Heart right ventricle (tissue), 16 donors: ENCODE data around the gene DTNB. TPM values are rescaled to one million over a fixed set of nuclear protein-coding genes. Genes with fewer than 3 reads are reported as not detected.

ENCODE experiments used
- ATAC-seq, 8 donors: fragments of 200-7000 bp; cut with Tn5 transposase; one replicate each; pipeline ENCODE4 v1.9.1; 2020; ENCODE audit warnings: mild to moderate bottlenecking in 8 of 8, moderate library complexity in 8 of 8, moderate number of reproducible peaks in 1 of 8
- DNase-seq, 2 donors: peaks; one replicate each; pipeline ENCODE4 v3.0.0-alpha.2; 2020
- H3K27ac ChIP-seq, 10 donors: fragments of 200-600 bp; sonication (generic) in 2 of 10; one replicate each; pipeline versions ENCODE4 v1.5.0 to v1.8.0; 2020 to 2022; ENCODE audit warnings: mild to moderate bottlenecking in 3 of 10
- H3K27me3 ChIP-seq, 7 donors: fragments of 200-600 bp; one replicate each; pipeline ENCODE4 v1.8.0; 2021 to 2022; ENCODE audit warnings: mild to moderate bottlenecking in 2 of 7
- H3K36me3 ChIP-seq, 9 donors: fragments of 200-600 bp; sonication (generic) in 1 of 9; one replicate each; pipeline versions ENCODE4 v1.5.0 to v1.8.0; 2020 to 2022; ENCODE audit warnings: mild to moderate bottlenecking in 2 of 9
- H3K4me1 ChIP-seq, 9 donors: fragments of 200-600 bp; sonication (generic) in 1 of 9; one replicate each; pipeline versions ENCODE4 v1.5.0 to v1.8.0; 2020 to 2022; ENCODE audit warnings: mild to moderate bottlenecking in 4 of 9
- H3K4me3 ChIP-seq, 10 donors: fragments of 200-600 bp; sonication (generic) in 2 of 10; one replicate each; pipeline versions ENCODE4 v1.5.0 to v1.8.0; 2020 to 2022; ENCODE audit warnings: mild to moderate bottlenecking in 7 of 10, moderate library complexity in 2 of 10
- H3K9me3 ChIP-seq, 11 donors: fragments of 200-600 bp in 10 of 11; sonication (generic) in 2 of 11; one replicate each; pipeline versions ENCODE4 v1.5.0 to v1.8.0; 2013 to 2022; ENCODE audit warnings: mild to moderate bottlenecking in 2 of 11, control low read depth in 1 of 11, moderate library complexity in 1 of 11
- WGBS, 2 donors: extraction: QIAGEN DNeasy Blood & Tissue Kit; methylation state at CpG; one replicate each; pipeline ENCODE4 v1.1.7; 2013; ENCODE audit warnings: inconsistent platforms in 1 of 2; 5-methylcytosine and 5-hydroxymethylcytosine counted together
- intact Hi-C, 10 donors: fragments of 100-400 bp; cut with DNase I; formaldehyde crosslinking; loops; one replicate each; pipeline versions ENCODE4 v1.11.1 to v1.14.2; 2022
- polyA plus RNA-seq, 2 donors: library from polyadenylated mRNA; stranded (reverse); fragments of 200-250 nt; gene quantifications; one replicate each; pipeline ENCODE4 v1.2.3, GENCODE V29; 2013
- total RNA-seq, 10 donors: library from RNA; stranded (reverse); fragmentation: NEBNext Ultra II Directional in 3 of 10; extraction: Animal tissue kit (Norgen Biotek cat#: 25700) in 3 of 10; gene quantifications; one replicate each; pipeline versions ENCODE4 v1.2.1 to v1.2.4, GENCODE V29; 2021 to 2023
- TF ChIP-seq, protein P1 (sequence below), 9 donors: fragments of 200-600 bp; sonication (generic) in 2 of 9; IDR thresholded peaks; one replicate each; pipeline versions ENCODE4 v1.5.0 to v1.8.0; 2021 to 2022; ENCODE audit warnings: antibody characterized with exemption in 9 of 9, mild to moderate bottlenecking in 5 of 9, moderate library complexity in 1 of 9
- donor health status: Arrhythmogenic right ventricular cardiomyopathy.
- donor health status: ischemic (EF 13 %, LVEDD 7.1; RV severe dilation, severe dysfunction).
- donor health status: healthy with polysubstance abuse.
- donor health status: DM: no; HTN: yes; CAD: no.
- donor health status: DM: no; HTN: no; CAD: no.
- donor health status: ischemic (EF 25% LVEDD 6.9; RV normal size, moderate dysfunction).
- donor health status: ischemic (EF 25% LVEDD 5.7; RV mildly dilated, moderate dysfunction).
- donor health status: healthy.
- donor health status: DM: yes; HTN: yes; CAD: no.
- donor health status: Ischemic cardiomyopathy.
- donor health status: ischemic (EF 35%, LVEDD 5.7; RV mildly dilated, moderate dysfunction).
- donor health status: nonischemic (EF 11% LVEDD 7.7; RV severe dilation, severe dysfunction).
- donor health status: DM: yes; HTN: yes; CAD: no.
- donor health status: PGD.
- donor health status: ischemic (EF 29% LVEDD 5.4; RV normal size, mild dysfunction).
- donor health status: nonischemic (EF 23%, LVEDD 6.1; RV moderate dilation, normal function).

DTNB gene
- total and polyA plus RNA-seq, 12 donors: 2.8 to 11.3 (median 7.8) TPM

DNA sequence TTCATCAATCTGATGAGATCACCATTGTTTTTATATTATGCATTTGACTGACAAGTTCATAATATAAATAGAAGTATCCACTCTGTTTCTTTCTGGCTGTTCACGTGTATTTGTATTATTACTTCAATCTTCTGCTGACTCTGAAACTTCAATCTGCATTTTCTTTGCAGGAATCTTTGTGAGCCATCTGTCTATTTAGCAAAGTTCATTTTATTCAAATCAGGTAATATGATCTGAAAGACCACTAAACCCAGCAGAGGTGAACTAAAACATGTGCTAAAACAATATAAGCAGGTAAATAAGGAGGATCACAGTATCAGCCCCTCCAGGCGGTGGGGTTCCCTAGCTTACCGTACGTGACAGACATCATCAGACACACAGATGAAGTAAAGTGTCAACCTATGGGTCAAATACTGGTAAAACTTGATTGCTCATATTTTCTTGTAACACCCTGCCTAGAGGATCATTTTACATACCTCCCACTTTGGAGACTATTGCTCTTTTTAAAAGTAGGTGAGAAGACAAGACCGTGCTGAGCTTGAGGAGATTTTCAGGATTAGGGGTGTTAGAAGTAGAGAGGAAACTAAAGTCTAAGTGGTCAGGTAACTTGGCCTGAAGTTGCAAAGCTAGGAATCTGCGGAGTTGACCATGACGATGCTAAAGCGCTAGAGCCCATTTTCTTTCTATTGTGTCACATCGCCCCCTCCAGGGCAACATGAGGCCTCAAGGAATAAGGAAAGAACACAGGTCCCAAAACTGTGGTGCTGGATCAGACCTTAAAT lies 9.0 kb downstream of the DTNB start:
- H3K27ac ChIP-seq: no peak overlapping the region
- DNase-seq (peak; percentile 11 to 59), ATAC-seq (peak in 7 of 8 donors; percentile 64 to 88 (median 82))
- TF ChIP-seq, protein P1, sequence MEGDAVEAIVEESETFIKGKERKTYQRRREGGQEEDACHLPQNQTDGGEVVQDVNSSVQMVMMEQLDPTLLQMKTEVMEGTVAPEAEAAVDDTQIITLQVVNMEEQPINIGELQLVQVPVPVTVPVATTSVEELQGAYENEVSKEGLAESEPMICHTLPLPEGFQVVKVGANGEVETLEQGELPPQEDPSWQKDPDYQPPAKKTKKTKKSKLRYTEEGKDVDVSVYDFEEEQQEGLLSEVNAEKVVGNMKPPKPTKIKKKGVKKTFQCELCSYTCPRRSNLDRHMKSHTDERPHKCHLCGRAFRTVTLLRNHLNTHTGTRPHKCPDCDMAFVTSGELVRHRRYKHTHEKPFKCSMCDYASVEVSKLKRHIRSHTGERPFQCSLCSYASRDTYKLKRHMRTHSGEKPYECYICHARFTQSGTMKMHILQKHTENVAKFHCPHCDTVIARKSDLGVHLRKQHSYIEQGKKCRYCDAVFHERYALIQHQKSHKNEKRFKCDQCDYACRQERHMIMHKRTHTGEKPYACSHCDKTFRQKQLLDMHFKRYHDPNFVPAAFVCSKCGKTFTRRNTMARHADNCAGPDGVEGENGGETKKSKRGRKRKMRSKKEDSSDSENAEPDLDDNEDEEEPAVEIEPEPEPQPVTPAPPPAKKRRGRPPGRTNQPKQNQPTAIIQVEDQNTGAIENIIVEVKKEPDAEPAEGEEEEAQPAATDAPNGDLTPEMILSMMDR (IDR thresholded peaks at IDR 0.05): peak; percentile 31 to 81 (median 70)
- H3K4me3 ChIP-seq: no peak overlapping the region
- H3K27me3 ChIP-seq: no peaks in the 10 kb centered on the region
- intact Hi-C loops: loop anchor here in 7 of 10 donors (1.0 to 10.0 kb wide), 4 partner anchors 57 to 60 kb away; no protein-coding TSS in a partner anchor
- no peaks in the 10 kb centered on the region for H3K36me3 ChIP-seq
- peaks cover 0 to 12% (median 7%) of the 10 kb centered on the region in 9 donors for H3K4me1 ChIP-seq
- no peaks in the 10 kb centered on the region for H3K9me3 ChIP-seq
- 42 to 47% methylated on average over 9 of the region's 9 CpGs for WGBS, 2 donors

- DNase-seq: no peak
- 92 to 97% methylated on average over 2 of the region's 2 CpGs for WGBS, 2 donors
Measured at GRCh38 chr2:25655316-25655715, 18.1 kb downstream of the DTNB start.

DNA sequence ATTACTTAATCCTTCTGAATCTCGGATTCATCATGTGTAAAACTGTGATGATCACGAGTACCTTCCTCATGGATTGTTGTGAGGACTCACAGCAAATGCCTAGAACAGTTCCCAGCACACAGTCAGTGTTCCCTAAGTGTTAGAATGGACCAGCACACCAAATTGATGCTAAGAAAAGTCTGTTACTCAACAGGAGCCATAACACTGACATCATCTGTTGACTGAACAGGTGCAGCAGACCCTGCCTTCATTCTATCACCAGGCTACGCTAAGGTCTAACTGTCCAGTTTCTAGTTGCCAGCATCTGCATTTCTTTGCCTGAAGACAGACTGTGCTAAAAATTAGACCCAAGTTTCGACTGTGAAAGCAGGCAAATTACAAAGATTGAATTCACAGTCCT lies 18.6 kb downstream of the DTNB start:
- Histone ChIP-seq H3K4me3 (no peak overlapping the region), H3K27ac (no peak overlapping the region), H3K36me3 (peaks cover 0 to 8% (median 0%) of the 10 kb centered on the region in 9 donors), H3K9me3 (no peaks in the 10 kb centered on the region), H3K27me3 (no peaks in the 10 kb centered on the region), H3K4me1 (peaks cover 0 to 11% (median 0%) of the 10 kb centered on the region in 9 donors)
- 97% methylated on average over 4 of the region's 4 CpGs for WGBS, 2 donors
- DNase-seq (no peak), ATAC-seq (no peak)
- TF ChIP-seq, protein P1 (IDR thresholded peaks at IDR 0.05): no peak
- intact Hi-C loops: loop anchor here in 3 of 10 donors (5.0 to 10.0 kb wide), 3 partner anchors 38 to 300 kb away; no protein-coding TSS in a partner anchor

More at GRCh38 chr2:25655316-25655715, 18.1 kb downstream of the DTNB start:
- H3K27ac ChIP-seq: no peak overlapping the region
- peaks cover 0 to 8% (median 0%) of the 10 kb centered on the region in 9 donors for H3K36me3 ChIP-seq
- H3K27me3 ChIP-seq: no peaks in the 10 kb centered on the region
- H3K4me3 ChIP-seq: no peak overlapping the region
- intact Hi-C loops: loop anchor here in 3 of 10 donors (5.0 to 10.0 kb wide), 3 partner anchors 38 to 301 kb away; no protein-coding TSS in a partner anchor
- no peak for ATAC-seq
- no peaks in the 10 kb centered on the region for H3K9me3 ChIP-seq
- TF ChIP-seq, protein P1 (IDR thresholded peaks at IDR 0.05): no peak
- H3K4me1 ChIP-seq: peaks cover 0 to 10% (median 0%) of the 10 kb centered on the region in 9 donors

- no peaks in the 10 kb centered on the region for H3K27me3 ChIP-seq
- peaks cover 0 to 8% (median 0%) of the 10 kb centered on the region in 9 donors for H3K36me3 ChIP-seq
- ATAC-seq (no peak), DNase-seq (no peak)
- TF ChIP-seq, protein P1 (IDR thresholded peaks at IDR 0.05): no peak
- intact Hi-C loops: loop anchor here in 1 of 10 donors (10.0 kb wide), 1 partner anchor 297 kb away; no protein-coding TSS in a partner anchor
- WGBS, 2 donors: 63 to 71% methylated on average over 1 of the region's 1 CpG
- H3K27ac ChIP-seq: no peak overlapping the region
- no peaks in the 10 kb centered on the region for H3K9me3 ChIP-seq
- H3K4me1 ChIP-seq: peaks cover 0 to 18% (median 0%) of the 10 kb centered on the region in 9 donors
- H3K4me3 ChIP-seq: no peak overlapping the region
Measured at GRCh38 chr2:25651782-25652455, 21.5 kb downstream of the DTNB start.
